HG02623 (cell line): ENCODE data around the gene NUDT19.
"Not testable (repeated sequence)": the region's sequence is repeated elsewhere in the genome, so short reads cannot be mapped to it uniquely, and the experiment has no call there.

Experiments used
- ATAC-seq: cut with Tn5 transposase; IDR thresholded peaks from one replicate; pipeline ENCODE4 v1.9.1; 2021; ENCODE audit warnings: moderate library complexity; ENCODE audit not compliant: unreplicated experiment

NUDT19 gene

GRCh38 chr19:32691291-32691951 lies at the start of gene NUDT19:
Gene NUDT19, plus strand, starts transcription at chr19:32691821. Its CDS starts 140 bp downstream, at chr19:32691961.
- peak; percentile 86 for ATAC-seq

GRCh38 chr19:32642771-32643170 lies 48.9 kb upstream of the NUDT19 start:
- no peak for ATAC-seq

GRCh38 chr19:32646556-32646955 lies 45.1 kb upstream of the NUDT19 start:
- ATAC-seq, result no peak

- ATAC-seq, result no peak
These were observed 44.3 kb upstream of the NUDT19 start for GRCh38 chr19:32647361-32647760.

GRCh38 chr19:32649751-32650150 lies 41.9 kb upstream of the NUDT19 start:
- no peak for ATAC-seq

GRCh38 chr19:32650671-32651070 lies 41.0 kb upstream of the NUDT19 start:
- ATAC-seq, result no peak

- ATAC-seq, result no peak
These were observed 39.9 kb upstream of the NUDT19 start for GRCh38 chr19:32651729-32652140.

GRCh38 chr19:32652331-32652730 lies 39.3 kb upstream of the NUDT19 start:
- not testable (repeated sequence) for ATAC-seq

- no peak for ATAC-seq
These were observed 38.6 kb upstream of the NUDT19 start for GRCh38 chr19:32652894-32653598.

GRCh38 chr19:32653599-32653915 lies 38.1 kb upstream of the NUDT19 start:
- no peak for ATAC-seq

- not testable (repeated sequence) for ATAC-seq
These were observed 35.2 kb upstream of the NUDT19 start for GRCh38 chr19:32656379-32656778.

- ATAC-seq, result no peak
These were observed 33.5 kb upstream of the NUDT19 start for GRCh38 chr19:32658075-32658474.

GRCh38 chr19:32658527-32658926 lies 33.1 kb upstream of the NUDT19 start:
- no peak for ATAC-seq

GRCh38 chr19:32661318-32661717 lies 30.3 kb upstream of the NUDT19 start:
- no peak for ATAC-seq

- no peak for ATAC-seq
These were observed 29.4 kb upstream of the NUDT19 start for GRCh38 chr19:32662186-32662585.

- no peak for ATAC-seq
These were observed 25.5 kb upstream of the NUDT19 start for GRCh38 chr19:32666084-32666483.

GRCh38 chr19:32669310-32669709 lies 22.3 kb upstream of the NUDT19 start:
- no peak for ATAC-seq

- ATAC-seq, result no peak
These were observed 19.6 kb upstream of the NUDT19 start for GRCh38 chr19:32671883-32672593.

GRCh38 chr19:32672841-32673240 lies 18.8 kb upstream of the NUDT19 start:
- no peak for ATAC-seq

- no peak for ATAC-seq
These were observed 18.0 kb upstream of the NUDT19 start for GRCh38 chr19:32673573-32673972.

GRCh38 chr19:32674153-32674930 lies 17.3 kb upstream of the NUDT19 start:
- no peak for ATAC-seq
